ENCODE results near the gene XNDC1N. TPM values are rescaled to one million over a fixed set of nuclear protein-coding genes. Genes with fewer than 3 reads are reported as not detected.

XNDC1N gene
- total RNA-seq, 1 donor from 2014 or later = 7.6 TPM

DNA sequence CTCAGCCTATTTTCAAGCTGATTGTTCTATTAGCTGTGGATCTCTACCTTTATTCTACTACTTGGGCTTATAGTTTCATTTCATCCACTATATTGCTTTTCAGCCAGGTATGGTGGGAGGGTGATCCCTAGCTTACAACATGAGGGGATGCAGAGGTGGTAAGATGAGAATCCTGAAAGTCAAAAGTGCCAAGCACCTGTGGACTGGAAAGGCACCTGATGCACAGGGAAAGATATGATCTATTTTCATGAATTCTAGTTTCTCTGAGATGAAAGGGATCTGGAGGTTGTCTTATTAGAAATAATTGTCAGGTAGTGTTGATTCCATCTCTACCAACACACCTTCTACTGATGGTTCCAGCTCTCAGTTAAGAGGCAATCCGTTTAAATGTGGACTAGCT lies 48.7 kb upstream of the XNDC1N start:
- H3K4me1 Mint-ChIP-seq (ENCODE audit: low read depth, unreplicated experiment) = peaks cover under 1% of the 10 kb centered on the region
- H3K9me3 Mint-ChIP-seq (ENCODE audit: unreplicated experiment) = no peaks in the 10 kb centered on the region
- no peak for DNase-seq (ENCODE audit: low read depth)
- no peak for FAIRE-seq
- Histone ChIP-seq H4K20me1 (ENCODE audit: insufficient read depth, low read length) (peaks cover 58% of the 10 kb centered on the region), H3K36me3 (ENCODE audit: insufficient read depth, low read length) (peaks cover 17% of the 10 kb centered on the region), H2AFZ (ENCODE audit: low read depth, low read length) (no peak overlapping the region), H3K9me3 (ENCODE audit: insufficient read depth, low read depth, low read length) (no peaks in the 10 kb centered on the region), H3K27ac (ENCODE audit: low read depth, low read length) (no peak overlapping the region), H3K27me3 (ENCODE audit: insufficient read depth, low read length) (no peaks in the 10 kb centered on the region), H3K9ac (ENCODE audit: low read length) (no peak overlapping the region), H3K4me2 (ENCODE audit: low read length) (no peak overlapping the region), H3K4me1 (ENCODE audit: insufficient read depth, low read length) (no peaks in the 10 kb centered on the region), H3K79me2 (ENCODE audit: insufficient read depth, low read length) (peaks cover 29% of the 10 kb centered on the region), H3K4me3 (ENCODE audit: insufficient read depth, low read depth, low read length) (no peak overlapping the region)
- no peak overlapping the region for H3K4me3 Mint-ChIP-seq (ENCODE audit: unreplicated experiment)
- TF ChIP-seq, protein P1, sequence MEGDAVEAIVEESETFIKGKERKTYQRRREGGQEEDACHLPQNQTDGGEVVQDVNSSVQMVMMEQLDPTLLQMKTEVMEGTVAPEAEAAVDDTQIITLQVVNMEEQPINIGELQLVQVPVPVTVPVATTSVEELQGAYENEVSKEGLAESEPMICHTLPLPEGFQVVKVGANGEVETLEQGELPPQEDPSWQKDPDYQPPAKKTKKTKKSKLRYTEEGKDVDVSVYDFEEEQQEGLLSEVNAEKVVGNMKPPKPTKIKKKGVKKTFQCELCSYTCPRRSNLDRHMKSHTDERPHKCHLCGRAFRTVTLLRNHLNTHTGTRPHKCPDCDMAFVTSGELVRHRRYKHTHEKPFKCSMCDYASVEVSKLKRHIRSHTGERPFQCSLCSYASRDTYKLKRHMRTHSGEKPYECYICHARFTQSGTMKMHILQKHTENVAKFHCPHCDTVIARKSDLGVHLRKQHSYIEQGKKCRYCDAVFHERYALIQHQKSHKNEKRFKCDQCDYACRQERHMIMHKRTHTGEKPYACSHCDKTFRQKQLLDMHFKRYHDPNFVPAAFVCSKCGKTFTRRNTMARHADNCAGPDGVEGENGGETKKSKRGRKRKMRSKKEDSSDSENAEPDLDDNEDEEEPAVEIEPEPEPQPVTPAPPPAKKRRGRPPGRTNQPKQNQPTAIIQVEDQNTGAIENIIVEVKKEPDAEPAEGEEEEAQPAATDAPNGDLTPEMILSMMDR (IDR thresholded peaks at IDR 0.05; ENCODE audit: insufficient read depth, low read depth, low read length) = no peak
- no peak for TF ChIP-seq EZH2 (IDR thresholded peaks at IDR 0.05; ENCODE audit: insufficient read depth, low read length)
- no peak overlapping the region for H3K27ac Mint-ChIP-seq (ENCODE audit: unreplicated experiment)
- H3K36me3 Mint-ChIP-seq (ENCODE audit: low read depth, unreplicated experiment) = peaks cover 10% of the 10 kb centered on the region
- H3K27me3 Mint-ChIP-seq (ENCODE audit: low read depth, unreplicated experiment) = no peaks in the 10 kb centered on the region

DNA sequence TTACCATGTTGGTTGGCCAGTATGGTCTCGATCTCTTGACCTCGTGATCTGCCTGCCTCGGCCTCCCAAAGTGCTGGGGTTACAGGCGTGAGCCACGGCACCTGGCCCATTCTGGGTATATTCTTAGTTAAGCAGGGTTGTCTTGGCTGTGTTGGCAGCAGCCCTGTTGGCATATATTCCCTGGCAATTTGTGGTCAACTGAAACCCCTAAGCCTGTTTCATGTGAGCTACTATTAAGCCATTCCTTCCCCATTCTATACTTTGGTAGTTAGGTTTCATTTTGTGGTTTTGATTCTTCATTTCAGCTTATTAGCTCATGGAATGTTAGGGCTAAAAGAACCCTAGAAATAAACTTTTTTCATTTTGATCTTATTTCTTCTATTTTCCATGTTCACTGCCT lies 48.2 kb upstream of the XNDC1N start:
- no peak overlapping the region for H3K27ac Mint-ChIP-seq (ENCODE audit: unreplicated experiment)
- Histone ChIP-seq H3K79me2 (ENCODE audit: insufficient read depth, low read length) (peaks cover 29% of the 10 kb centered on the region), H2AFZ (ENCODE audit: low read depth, low read length) (no peak overlapping the region), H3K4me3 (ENCODE audit: insufficient read depth, low read depth, low read length) (no peak overlapping the region), H3K27ac (ENCODE audit: low read depth, low read length) (no peak overlapping the region), H3K4me2 (ENCODE audit: low read length) (no peak overlapping the region), H3K9me3 (ENCODE audit: insufficient read depth, low read depth, low read length) (no peaks in the 10 kb centered on the region), H3K27me3 (ENCODE audit: insufficient read depth, low read length) (no peaks in the 10 kb centered on the region), H4K20me1 (ENCODE audit: insufficient read depth, low read length) (peaks cover 63% of the 10 kb centered on the region), H3K4me1 (ENCODE audit: insufficient read depth, low read length) (no peaks in the 10 kb centered on the region), H3K36me3 (ENCODE audit: insufficient read depth, low read length) (peaks cover 17% of the 10 kb centered on the region), H3K9ac (ENCODE audit: low read length) (no peak overlapping the region)
- TF ChIP-seq EZH2 (IDR thresholded peaks at IDR 0.05; ENCODE audit: insufficient read depth, low read length) = no peak
- TF ChIP-seq, protein P1 (IDR thresholded peaks at IDR 0.05; ENCODE audit: insufficient read depth, low read depth, low read length) = no peak
- peaks cover 8% of the 10 kb centered on the region for H3K36me3 Mint-ChIP-seq (ENCODE audit: low read depth, unreplicated experiment)
- H3K4me3 Mint-ChIP-seq (ENCODE audit: unreplicated experiment) = no peak overlapping the region
- H3K27me3 Mint-ChIP-seq (ENCODE audit: low read depth, unreplicated experiment) = no peaks in the 10 kb centered on the region
- H3K4me1 Mint-ChIP-seq (ENCODE audit: low read depth, unreplicated experiment) = peaks cover 3% of the 10 kb centered on the region
- DNase-seq (ENCODE audit: low read depth) (no peak), FAIRE-seq (no peak)
- H3K9me3 Mint-ChIP-seq (ENCODE audit: unreplicated experiment) = no peaks in the 10 kb centered on the region

DNA sequence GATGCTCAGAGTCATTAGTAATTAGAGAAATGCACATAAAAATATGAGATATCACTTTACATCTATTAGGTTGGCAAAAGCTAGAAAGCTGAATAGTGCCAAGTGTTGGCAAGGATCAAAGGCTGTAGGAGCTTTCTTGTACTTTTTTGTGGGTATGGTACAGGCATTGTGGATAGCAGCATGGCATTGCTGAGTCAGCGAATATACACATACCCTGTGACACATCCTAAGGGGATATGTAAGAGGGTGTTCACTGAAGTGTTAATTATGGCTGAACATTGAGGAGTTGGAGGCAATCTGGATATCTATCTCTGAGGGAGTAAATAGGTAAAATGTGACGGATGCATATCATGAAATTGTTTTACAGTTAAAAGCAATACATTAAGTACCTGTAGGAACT lies 43.3 kb upstream of the XNDC1N start:
- Mint-ChIP-seq H3K27me3 (ENCODE audit: low read depth, unreplicated experiment) (no peaks in the 10 kb centered on the region), H3K36me3 (ENCODE audit: low read depth, unreplicated experiment) (peaks cover 7% of the 10 kb centered on the region), H3K4me1 (ENCODE audit: low read depth, unreplicated experiment) (peaks cover 3% of the 10 kb centered on the region), H3K4me3 (ENCODE audit: unreplicated experiment) (no peak overlapping the region), H3K27ac (ENCODE audit: unreplicated experiment) (no peak overlapping the region), H3K9me3 (ENCODE audit: unreplicated experiment) (no peaks in the 10 kb centered on the region)
- TF ChIP-seq, protein P1 (IDR thresholded peaks at IDR 0.05; ENCODE audit: insufficient read depth, low read depth, low read length) = no peak
- no peak for TF ChIP-seq EZH2 (IDR thresholded peaks at IDR 0.05; ENCODE audit: insufficient read depth, low read length)
- peaks cover 31% of the 10 kb centered on the region for H3K79me2 ChIP-seq (ENCODE audit: insufficient read depth, low read length)
- peaks cover 30% of the 10 kb centered on the region for H3K36me3 ChIP-seq (ENCODE audit: insufficient read depth, low read length)
- H3K4me2 ChIP-seq (ENCODE audit: low read length) = no peak overlapping the region
- no peak overlapping the region for H2AFZ ChIP-seq (ENCODE audit: low read depth, low read length)
- H3K9me3 ChIP-seq (ENCODE audit: insufficient read depth, low read depth, low read length) = no peaks in the 10 kb centered on the region
- H3K4me3 ChIP-seq (ENCODE audit: insufficient read depth, low read depth, low read length) = no peak overlapping the region
- DNase-seq (ENCODE audit: low read depth) (no peak), FAIRE-seq (no peak)
- no peaks in the 10 kb centered on the region for H3K27me3 ChIP-seq (ENCODE audit: insufficient read depth, low read length)
- no peaks in the 10 kb centered on the region for H3K4me1 ChIP-seq (ENCODE audit: insufficient read depth, low read length)
- H4K20me1 ChIP-seq (ENCODE audit: insufficient read depth, low read length) = peaks cover 37% of the 10 kb centered on the region
- H3K27ac ChIP-seq (ENCODE audit: low read depth, low read length) = no peak overlapping the region
- no peak overlapping the region for H3K9ac ChIP-seq (ENCODE audit: low read length)
